Natural killer cell (primary cell): ENCODE results near the gene NKD1. TPM values are rescaled to one million over a fixed set of nuclear protein-coding genes. Genes with fewer than 3 reads are reported as not detected.

Source experiments
- ATAC-seq, 3 donors: fragments of 150-1000 bp in 2 of 3; fragments of 200-7000 bp in 1 of 3; cut with Tn5 transposase; 1 replicate in 1 of 3; 2 replicates in 2 of 3; pipeline ENCODE4 v1.10.0; 2021; ENCODE audit warnings: mild to moderate bottlenecking in 2 of 3, moderate library complexity in 2 of 3
- DNase-seq, 2 donors: peaks; one replicate each; pipeline versions ENCODE4 v3.0.0 to v3.0.0-alpha.2; 2013 to 2021; ENCODE audit warnings: mixed read lengths in 1 of 2
- H3K27ac ChIP-seq: one replicate; pipeline ENCODE4 v1.5.1; 2013; ENCODE audit warnings: mild to moderate bottlenecking, low read length
- H3K27me3 ChIP-seq: one replicate; pipeline ENCODE4 v1.6.1; 2013; ENCODE audit warnings: low read length; ENCODE audit not compliant: control insufficient read depth, insufficient read depth
- H3K36me3 ChIP-seq: one replicate; pipeline ENCODE4 v1.6.1; 2013; ENCODE audit warnings: low read length; ENCODE audit not compliant: control insufficient read depth, insufficient read depth
- H3K4me1 ChIP-seq: one replicate; pipeline ENCODE4 v1.6.1; 2013; ENCODE audit warnings: low read length; ENCODE audit not compliant: control insufficient read depth, insufficient read depth
- H3K4me3 ChIP-seq: one replicate; pipeline ENCODE4 v1.5.1; 2013; ENCODE audit warnings: low read length
- H3K9me3 ChIP-seq: one replicate; pipeline ENCODE4 v1.6.1; 2013; ENCODE audit warnings: low read length; ENCODE audit not compliant: control insufficient read depth, insufficient read depth
- H3K27ac Mint-ChIP-seq, 2 donors: one replicate each; pipeline ENCODE4 v1.8.0; 2022; ENCODE audit warnings: mild to moderate bottlenecking in 2 of 2, mixed read lengths in 2 of 2, moderate library complexity in 1 of 2
- H3K27me3 Mint-ChIP-seq, 2 donors: one replicate each; pipeline ENCODE4 v1.8.0; 2022; ENCODE audit warnings: low read depth in 2 of 2, mixed read lengths in 2 of 2
- H3K36me3 Mint-ChIP-seq: one replicate; pipeline ENCODE4 v1.8.0; 2022; ENCODE audit warnings: mixed read lengths
- H3K4me1 Mint-ChIP-seq, 2 donors: one replicate each; pipeline ENCODE4 v1.8.0; 2022; ENCODE audit warnings: mixed read lengths in 2 of 2
- H3K4me3 Mint-ChIP-seq: one replicate; pipeline ENCODE4 v1.8.0; 2022; ENCODE audit warnings: mild to moderate bottlenecking, moderate library complexity, mixed read lengths
- H3K9me3 Mint-ChIP-seq, 2 donors: one replicate each; pipeline ENCODE4 v1.8.0; 2022; ENCODE audit warnings: mixed read lengths in 2 of 2
- CTCF ChIP-seq: fragments of 200-600 bp; IDR thresholded peaks from one replicate; pipeline ENCODE4 v1.8.0; 2022; ENCODE audit warnings: antibody characterized with exemption
- WGBS: methylation state at CpG from one replicate; pipeline ENCODE4 v1.1.7; 2013; ENCODE audit warnings: missing lambda C conversion rate; ENCODE audit not compliant: insufficient coverage; 5-methylcytosine and 5-hydroxymethylcytosine counted together
- intact Hi-C: fragments of 100-400 bp; cut with micrococcal nuclease; formaldehyde crosslinking; loops from one replicate; pipeline ENCODE4 v1.14.2; 2022
- total RNA-seq, 4 donors: library from RNA; stranded (reverse); fragments of 120-200 nt in 1 of 4; gene quantifications; one replicate each; pipeline versions ENCODE4 v1.2.3 to v1.2.4, GENCODE V29; 2013 to 2022

NKD1 gene
- total RNA-seq, 3 donors from 2014 or later (not counting 1 experiment from before 2014, with no cell fraction given), result 0.75 to 1.5 (median 1.0) TPM

- no peak overlapping the region for H3K27ac Mint-ChIP-seq
- no peak overlapping the region for H3K4me3 Mint-ChIP-seq
- Histone ChIP-seq H3K9me3 (no peaks in the 10 kb centered on the region), H3K27me3 (peaks cover 6% of the 10 kb centered on the region), H3K4me1 (peaks cover 7% of the 10 kb centered on the region), H3K4me3 (no peak overlapping the region), H3K27ac (no peak overlapping the region), H3K36me3 (no peaks in the 10 kb centered on the region)
- DNase-seq (no peak), ATAC-seq (no peak)
- no peak for TF ChIP-seq CTCF
- H3K36me3 Mint-ChIP-seq, result no peaks in the 10 kb centered on the region
- peaks cover 0 to 8% of the 10 kb centered on the region in 2 donors for H3K4me1 Mint-ChIP-seq
- 94% methylated on average over 7 of the region's 7 CpGs for WGBS
- no peaks in the 10 kb centered on the region for H3K9me3 Mint-ChIP-seq
- peaks cover 0 to 17% of the 10 kb centered on the region in 2 donors for H3K27me3 Mint-ChIP-seq
- intact Hi-C loops, result no loop called here
Observed at GRCh38 chr16:50553182-50553710, 5.0 kb downstream of the NKD1 start.

- H3K4me3 Mint-ChIP-seq, result no peak overlapping the region
- H3K36me3 Mint-ChIP-seq, result no peaks in the 10 kb centered on the region
- WGBS, result 78% methylated on average over 7 of the region's 7 CpGs
- DNase-seq, result no peak
- H3K27me3 ChIP-seq, result peaks cover 5% of the 10 kb centered on the region
- H3K27ac Mint-ChIP-seq, result no peak overlapping the region
- H3K4me1 Mint-ChIP-seq, result peaks cover 0 to 6% of the 10 kb centered on the region in 2 donors
- no peak overlapping the region for H3K4me3 ChIP-seq
- peaks cover 0 to 17% of the 10 kb centered on the region in 2 donors for H3K27me3 Mint-ChIP-seq
- H3K36me3 ChIP-seq, result no peaks in the 10 kb centered on the region
- H3K27ac ChIP-seq, result no peak overlapping the region
- H3K9me3 Mint-ChIP-seq, result no peaks in the 10 kb centered on the region
- H3K9me3 ChIP-seq, result no peaks in the 10 kb centered on the region
- peaks cover 4% of the 10 kb centered on the region for H3K4me1 ChIP-seq
- no peak for TF ChIP-seq CTCF
- ATAC-seq, result no peak
- intact Hi-C loops, result no loop called here
Observed at GRCh38 chr16:50553731-50554360, 5.7 kb downstream of the NKD1 start.

- TF ChIP-seq CTCF, result no peak
- Mint-ChIP-seq H3K27me3 (peaks cover 0 to 11% of the 10 kb centered on the region in 2 donors), H3K4me3 (no peak overlapping the region), H3K27ac (no peak overlapping the region), H3K4me1 (no peaks in the 10 kb centered on the region), H3K36me3 (no peaks in the 10 kb centered on the region), H3K9me3 (no peaks in the 10 kb centered on the region)
- intact Hi-C loops, result no loop called here
- H3K36me3 ChIP-seq, result no peaks in the 10 kb centered on the region
- no peak overlapping the region for H3K27ac ChIP-seq
- no peaks in the 10 kb centered on the region for H3K9me3 ChIP-seq
- 92% methylated on average over 10 of the region's 10 CpGs for WGBS
- H3K4me1 ChIP-seq, result no peaks in the 10 kb centered on the region
- no peaks in the 10 kb centered on the region for H3K27me3 ChIP-seq
- no peak overlapping the region for H3K4me3 ChIP-seq
- DNase-seq, result no peak
- no peak for ATAC-seq
Observed at GRCh38 chr16:50555269-50555875, 7.2 kb downstream of the NKD1 start.
